ENCODE data around the gene CABP5.

CABP5 gene

GRCh38 chr19:48020686-48021085 lies 23.2 kb downstream of the CABP5 start:
- no peak for TF ChIP-seq CTCF (IDR thresholded peaks at IDR 0.05)

GRCh38 chr19:48010932-48011758 lies 32.7 kb downstream of the CABP5 start:
- no peak for TF ChIP-seq CTCF (IDR thresholded peaks at IDR 0.05)

- TF ChIP-seq CTCF (IDR thresholded peaks at IDR 0.05) = no peak
Observed at GRCh38 chr19:48006762-48007161, 37.1 kb downstream of the CABP5 start.

- no peak for TF ChIP-seq CTCF (IDR thresholded peaks at IDR 0.05)
Observed at GRCh38 chr19:48004236-48004635, 39.6 kb downstream of the CABP5 start.

GRCh38 chr19:48000846-48001245 lies 43.0 kb downstream of the CABP5 start:
- TF ChIP-seq CTCF (IDR thresholded peaks at IDR 0.05) = no peak

- no peak for TF ChIP-seq CTCF (IDR thresholded peaks at IDR 0.05)
Observed at GRCh38 chr19:47998800-47999199, 45.1 kb downstream of the CABP5 start.

- no peak for TF ChIP-seq CTCF (IDR thresholded peaks at IDR 0.05)
Observed at GRCh38 chr19:47996230-47996727, 47.6 kb downstream of the CABP5 start.

All from LNCAP (cell line).